Caki2 (cell line): Measurements from ENCODE around the gene LRRN4. TPM values are rescaled to one million over a fixed set of nuclear protein-coding genes. Genes with fewer than 3 reads are reported as not detected.
"Not testable (repeated sequence)": the region's sequence is repeated elsewhere in the genome, so short reads cannot be mapped to it uniquely, and the experiment has no call there.

Source experiments
- DNase-seq: peaks from one replicate; pipeline ENCODE4 v3.0.0-alpha.2; 2015; ENCODE audit warnings: low read depth
- in situ Hi-C: cut with HindIII; loops from 2 replicates; pipeline ENCODE4 v1.10.0; 2016; ENCODE audit warnings: low sequenced_read_pairs, low pct_unique_long_range_greater_than_20kb, mixed read lengths
- total RNA-seq: library from RNA; depleted of rRNA; stranded (reverse); fragments of >200 nt; shearing (Covaris generic); gene quantifications from 2 replicates; pipeline ENCODE4 v1.2.3, GENCODE V29; 2014; ENCODE audit warnings: low replicate concordance

The LRRN4 gene
- total RNA-seq, 1 experiment from 2014 or later = 25.6 TPM

- in situ Hi-C loops = no loop called here
- no peak for DNase-seq
Observed at GRCh38 chr20:6040540-6040939, 13.3 kb downstream of the LRRN4 start.

- in situ Hi-C loops = no loop called here
- no peak for DNase-seq
Observed at GRCh38 chr20:6039766-6040165, 14.1 kb downstream of the LRRN4 start.

- in situ Hi-C loops = no loop called here
Observed at GRCh38 chr20:6038256-6038655, 15.6 kb downstream of the LRRN4 start.

GRCh38 chr20:6037082-6037481 lies 16.8 kb downstream of the LRRN4 start:
- no peak for DNase-seq
- in situ Hi-C loops = no loop called here

More at GRCh38 chr20:6038256-6038655, 15.6 kb downstream of the LRRN4 start:
- DNase-seq = no peak

GRCh38 chr20:6036213-6036612 lies 17.6 kb downstream of the LRRN4 start:
- DNase-seq = no peak
- in situ Hi-C loops = no loop called here

GRCh38 chr20:6034134-6034969 lies 19.5 kb downstream of the LRRN4 start:
- in situ Hi-C loops = no loop called here
- DNase-seq = no peak

GRCh38 chr20:6032907-6033306 lies 21.0 kb downstream of the LRRN4 start:
- DNase-seq, in situ Hi-C loops: not testable (repeated sequence)

- in situ Hi-C loops = no loop called here
Observed at GRCh38 chr20:6030453-6031080, 23.3 kb downstream of the LRRN4 start.

GRCh38 chr20:6029538-6029937 lies 24.3 kb downstream of the LRRN4 start:
- in situ Hi-C loops = no loop called here
- DNase-seq = no peak

More at GRCh38 chr20:6030453-6031080, 23.3 kb downstream of the LRRN4 start:
- no peak for DNase-seq

GRCh38 chr20:6028818-6029217 lies 25.0 kb downstream of the LRRN4 start:
- DNase-seq = no peak
- in situ Hi-C loops = no loop called here

- in situ Hi-C loops = no loop called here
- no peak for DNase-seq
Observed at GRCh38 chr20:6026051-6026450, 27.8 kb downstream of the LRRN4 start.

GRCh38 chr20:6024768-6025167 lies 29.1 kb downstream of the LRRN4 start:
- DNase-seq = no peak
- in situ Hi-C loops = no loop called here

- DNase-seq = no peak
- in situ Hi-C loops = no loop called here
Observed at GRCh38 chr20:6017880-6018279, 36.0 kb downstream of the LRRN4 start.

GRCh38 chr20:6017467-6017866 lies 36.4 kb downstream of the LRRN4 start:
- no peak for DNase-seq
- in situ Hi-C loops = no loop called here

GRCh38 chr20:6014957-6015356 lies 38.9 kb downstream of the LRRN4 start:
- DNase-seq = no peak
- in situ Hi-C loops = no loop called here

GRCh38 chr20:6014017-6014416 lies 39.8 kb downstream of the LRRN4 start:
- in situ Hi-C loops = no loop called here
- DNase-seq = no peak

GRCh38 chr20:6012179-6012578 lies 41.7 kb downstream of the LRRN4 start:
- in situ Hi-C loops = no loop called here

GRCh38 chr20:6008254-6008653 lies 45.6 kb downstream of the LRRN4 start:
- in situ Hi-C loops = no loop called here
- DNase-seq = peak; percentile 23

More at GRCh38 chr20:6012179-6012578, 41.7 kb downstream of the LRRN4 start:
- no peak for DNase-seq

GRCh38 chr20:6007529-6008103 lies 46.2 kb downstream of the LRRN4 start:
- in situ Hi-C loops = no loop called here
- DNase-seq = no peak
